SK-N-SH treated with all-trans-retinoic acid at 6 μM for 48 hours (cell line): Measurements from ENCODE around the gene CFH.

Source experiments
- ATAC-seq: fragments of 200-7000 bp; cut with Tn5 transposase; 3 replicates; pipeline ENCODE4 v1.9.1; 2020; ENCODE audit warnings: mild to moderate bottlenecking, moderate library complexity
- ARNTL ChIP-seq: fragments of 450-650 bp; formaldehyde crosslinking; IDR thresholded peaks from 2 replicates; pipeline ENCODE4 v1.5.0; 2020; ENCODE audit warnings: low read depth, mild to moderate bottlenecking, moderate library complexity, borderline replicate concordance
- BACH2 ChIP-seq: fragments of 250-450 bp; sonication (Bioruptor Pico); IDR thresholded peaks from 2 replicates; pipeline ENCODE4 v1.9.0; 2021; ENCODE audit warnings: mild to moderate bottlenecking, borderline replicate concordance
- CREB5 ChIP-seq: fragments of 250-450 bp; sonication (Bioruptor Pico); IDR thresholded peaks from 2 replicates; pipeline ENCODE4 v1.5.1; 2020; ENCODE audit warnings: low read depth, mild to moderate bottlenecking, moderate library complexity
- CSDC2 ChIP-seq: fragments of 250-450 bp; sonication (Bioruptor Pico); IDR thresholded peaks from 2 replicates; pipeline ENCODE4 v1.5.0; 2020; ENCODE audit warnings: mild to moderate bottlenecking, moderate library complexity
- CSRNP3 ChIP-seq: fragments of 250-450 bp; sonication (Bioruptor Pico); IDR thresholded peaks from 2 replicates; pipeline ENCODE4 v1.5.1; 2021; ENCODE audit warnings: mild to moderate bottlenecking, moderate library complexity
- ESRRG ChIP-seq: fragments of 250-450 bp; sonication (Bioruptor Pico); IDR thresholded peaks from 2 replicates; pipeline ENCODE4 v1.6.1; 2021; ENCODE audit warnings: mild to moderate bottlenecking
- GLIS3 ChIP-seq: fragments of 250-450 bp; sonication (Bioruptor Pico); IDR thresholded peaks from 2 replicates; pipeline ENCODE4 v1.5.0; 2020; ENCODE audit warnings: mild to moderate bottlenecking, moderate library complexity
- OSR1 ChIP-seq: fragments of 250-450 bp; sonication (Bioruptor Pico); IDR thresholded peaks from 2 replicates; pipeline ENCODE4 v1.8.0; 2022; ENCODE audit warnings: moderate library complexity, mild to moderate bottlenecking, inconsistent platforms
- PPARA ChIP-seq: fragments of 250-450 bp; sonication (Bioruptor Pico); IDR thresholded peaks from 2 replicates; pipeline ENCODE4 v1.5.0; 2020; ENCODE audit warnings: mild to moderate bottlenecking, borderline replicate concordance
- RARB ChIP-seq: fragments of 250-450 bp; sonication (Bioruptor Pico); IDR thresholded peaks from 2 replicates; pipeline ENCODE4 v1.8.0; 2021; ENCODE audit warnings: mild to moderate bottlenecking, moderate library complexity
- SNAI2 ChIP-seq: fragments of 250-450 bp; sonication (Bioruptor Pico); IDR thresholded peaks from 2 replicates; pipeline ENCODE4 v1.5.0; 2020; ENCODE audit warnings: mild to moderate bottlenecking, moderate library complexity
- TOX ChIP-seq: fragments of 250-450 bp; sonication (Bioruptor Pico); IDR thresholded peaks from 2 replicates; pipeline ENCODE4 v1.8.0; 2021; ENCODE audit warnings: mild to moderate bottlenecking, moderate library complexity, borderline replicate concordance
- TSHZ2 ChIP-seq: fragments of 250-450 bp; sonication (Bioruptor Pico); IDR thresholded peaks from 2 replicates; pipeline ENCODE4 v1.5.0; 2020; ENCODE audit warnings: mild to moderate bottlenecking, moderate library complexity
- ZC3H10 ChIP-seq: fragments of 250-450 bp; sonication (Bioruptor Pico); IDR thresholded peaks from 2 replicates; pipeline ENCODE4 v1.5.1; 2021; ENCODE audit warnings: mild to moderate bottlenecking, moderate library complexity
- ZFP30 ChIP-seq: fragments of 450-650 bp; formaldehyde crosslinking; IDR thresholded peaks from 2 replicates; pipeline ENCODE4 v1.5.0; 2022; ENCODE audit warnings: mild to moderate bottlenecking, moderate library complexity
- ZNF565 ChIP-seq: fragments of 450-650 bp; formaldehyde crosslinking; conservative IDR thresholded peaks from 2 replicates; pipeline ENCODE4 v1.5.0; 2020; ENCODE audit warnings: low read depth, mild to moderate bottlenecking, moderate library complexity
- ZNF70 ChIP-seq: fragments of 450-650 bp; formaldehyde crosslinking; IDR thresholded peaks from 2 replicates; pipeline ENCODE4 v1.5.0; 2020; ENCODE audit warnings: mild to moderate bottlenecking, moderate library complexity
- ZNF8 ChIP-seq: fragments of 450-650 bp; formaldehyde crosslinking; IDR thresholded peaks from 2 replicates; pipeline ENCODE4 v1.5.0; 2020; ENCODE audit warnings: mild to moderate bottlenecking, moderate library complexity
- TF ChIP-seq, protein P1 (sequence below): fragments of 250-450 bp; sonication (Bioruptor Pico); IDR thresholded peaks from 2 replicates; pipeline ENCODE4 v1.8.0; 2020; ENCODE audit warnings: mild to moderate bottlenecking, moderate library complexity, borderline replicate concordance

The CFH gene

DNA sequence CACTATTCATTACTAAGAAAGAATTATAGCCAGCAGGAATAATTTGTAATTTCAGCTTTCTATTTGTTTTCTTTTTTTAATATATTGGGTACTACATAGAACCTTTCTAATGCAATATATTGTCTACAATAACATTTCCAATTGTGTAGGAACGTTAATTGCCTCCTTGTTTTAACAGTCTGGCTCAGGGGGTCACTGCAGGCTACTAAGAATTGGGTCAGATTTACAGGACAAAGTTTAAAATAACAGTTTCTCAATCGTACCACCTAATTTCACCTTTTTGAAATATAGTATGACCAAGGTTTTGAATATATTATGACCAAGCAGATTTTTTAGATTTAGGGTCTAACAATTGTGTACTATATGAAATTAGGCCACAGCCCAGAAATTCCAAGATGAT is 2.4 kb downstream of the CFH start (continued):
- TF ChIP-seq, protein P1, sequence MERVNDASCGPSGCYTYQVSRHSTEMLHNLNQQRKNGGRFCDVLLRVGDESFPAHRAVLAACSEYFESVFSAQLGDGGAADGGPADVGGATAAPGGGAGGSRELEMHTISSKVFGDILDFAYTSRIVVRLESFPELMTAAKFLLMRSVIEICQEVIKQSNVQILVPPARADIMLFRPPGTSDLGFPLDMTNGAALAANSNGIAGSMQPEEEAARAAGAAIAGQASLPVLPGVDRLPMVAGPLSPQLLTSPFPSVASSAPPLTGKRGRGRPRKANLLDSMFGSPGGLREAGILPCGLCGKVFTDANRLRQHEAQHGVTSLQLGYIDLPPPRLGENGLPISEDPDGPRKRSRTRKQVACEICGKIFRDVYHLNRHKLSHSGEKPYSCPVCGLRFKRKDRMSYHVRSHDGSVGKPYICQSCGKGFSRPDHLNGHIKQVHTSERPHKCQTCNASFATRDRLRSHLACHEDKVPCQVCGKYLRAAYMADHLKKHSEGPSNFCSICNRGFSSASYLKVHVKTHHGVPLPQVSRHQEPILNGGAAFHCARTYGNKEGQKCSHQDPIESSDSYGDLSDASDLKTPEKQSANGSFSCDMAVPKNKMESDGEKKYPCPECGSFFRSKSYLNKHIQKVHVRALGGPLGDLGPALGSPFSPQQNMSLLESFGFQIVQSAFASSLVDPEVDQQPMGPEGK = no peak
- TF ChIP-seq ZNF8 (CRISPR knock-in tag) = no peak

DNA sequence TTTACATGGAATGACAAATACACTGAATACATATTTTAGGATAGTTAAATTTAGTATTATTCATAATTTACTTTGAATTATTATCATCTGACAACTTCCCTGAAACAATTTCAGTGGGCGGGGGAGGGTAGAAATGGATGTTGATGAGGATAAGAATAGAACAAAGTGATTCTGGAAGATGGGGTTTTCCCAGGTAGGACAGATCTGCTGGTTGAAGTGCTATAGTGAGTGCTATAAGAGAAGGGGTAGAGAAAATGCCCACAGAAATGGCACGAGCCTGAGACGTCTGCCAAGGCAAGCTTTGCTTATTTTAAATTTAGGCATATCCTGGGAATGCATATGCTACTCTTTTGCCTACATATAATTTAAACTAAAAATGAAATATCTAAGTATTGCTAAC is 3.2 kb downstream of the CFH start:
- no peak for ATAC-seq
- TF ChIP-seq PPARA (CRISPR knock-in tag) (no peak), ZNF565 (CRISPR knock-in tag) (no peak), ZC3H10 (CRISPR knock-in tag) (no peak), CSDC2 (CRISPR knock-in tag) (no peak), CSRNP3 (CRISPR knock-in tag) (no peak)

DNA sequence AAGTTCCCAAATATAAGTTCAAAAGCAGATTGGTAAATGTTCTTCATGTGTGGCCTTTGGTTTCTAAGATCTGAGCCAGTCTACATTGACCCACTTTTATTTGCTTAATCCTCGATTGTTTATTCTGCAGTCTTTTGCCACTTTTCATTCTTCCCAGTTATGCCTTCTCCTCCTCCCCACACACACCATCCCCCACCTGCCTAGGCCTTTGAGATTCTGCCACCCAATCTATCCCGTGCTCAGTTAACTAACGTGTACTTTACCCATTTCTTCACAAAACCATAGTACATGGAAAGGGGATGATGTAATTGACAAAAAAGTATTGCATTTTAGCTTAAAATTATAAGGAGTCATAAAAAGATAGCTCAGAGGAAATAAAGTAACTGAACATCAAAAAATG is 3.7 kb downstream of the CFH start:
- TF ChIP-seq ZNF565 (CRISPR knock-in tag) = no peak
- TF ChIP-seq CSDC2 (CRISPR knock-in tag) = no peak
- TF ChIP-seq CSRNP3 (CRISPR knock-in tag) = no peak
- no peak for TF ChIP-seq ARNTL (CRISPR knock-in tag)
- TF ChIP-seq TOX = no peak
- TF ChIP-seq RARB (CRISPR knock-in tag) = no peak
- TF ChIP-seq ZNF8 (CRISPR knock-in tag) = no peak
- TF ChIP-seq PPARA (CRISPR knock-in tag) = no peak
- no peak for TF ChIP-seq ESRRG (CRISPR knock-in tag)
- TF ChIP-seq TSHZ2 (CRISPR knock-in tag) = no peak
- TF ChIP-seq BACH2 (CRISPR knock-in tag) = no peak
- ATAC-seq = no peak

- ATAC-seq = no peak
- TF ChIP-seq ZNF8 (CRISPR knock-in tag) (no peak), ZNF70 (CRISPR knock-in tag) (no peak), ZFP30 (CRISPR knock-in tag) (no peak), GLIS3 (CRISPR knock-in tag) (no peak), ARNTL (CRISPR knock-in tag) (no peak), SNAI2 (no peak), TSHZ2 (CRISPR knock-in tag) (no peak), PPARA (CRISPR knock-in tag) (no peak), ZNF565 (CRISPR knock-in tag) (no peak), BACH2 (CRISPR knock-in tag) (no peak), TOX (no peak), CSDC2 (CRISPR knock-in tag) (no peak), CSRNP3 (CRISPR knock-in tag) (no peak), ESRRG (CRISPR knock-in tag) (no peak), CREB5 (CRISPR knock-in tag) (no peak), ZC3H10 (CRISPR knock-in tag) (no peak), OSR1 (CRISPR knock-in tag) (no peak)
- TF ChIP-seq, protein P1 = no peak
Observed at GRCh38 chr1:196659471-196659870, 7.6 kb downstream of the CFH start.
